IMR-90 (cell line): ENCODE results near the gene DLGAP3. TPM values are rescaled to one million over a fixed set of nuclear protein-coding genes. Genes with fewer than 3 reads are reported as not detected.

Experiments
- ATAC-seq: fragments of 200-7000 bp; cut with Tn5 transposase; 2 replicates; pipeline ENCODE4 v1.9.1; 2020; ENCODE audit warnings: low read depth, mild to moderate bottlenecking, moderate library complexity
- BruUV-seq: library from RNA; stranded (reverse); fragments of 400-500 nt; replicated peaks from 2 replicates; lab custom pipeline; 2021; lab: Mats Ljungman, UMichigan
- CTCF ChIA-PET: fragments of 300-600 bp; formaldehyde crosslinking; extraction: SDS; loops from one replicate; lab custom pipeline; 2021; ENCODE audit warnings: antibody characterized with exemption; lab: Yijun Ruan, JAX
- POLR2A ChIA-PET: fragments of 300-600 bp; sonication (Branson Sonifier 250); formaldehyde crosslinking; loops from one replicate; lab custom pipeline; 2022; ENCODE audit warnings: antibody characterized with exemption; ENCODE audit not compliant: unreplicated experiment; lab: Charles Lee
- DNase-seq: peaks from one replicate; pipeline ENCODE4 v3.0.0; 2013
- H2AFZ ChIP-seq: replicated peaks from 2 replicates; pipeline ENCODE3; 2013; ENCODE audit warnings: low read length, mild to moderate bottlenecking; ENCODE audit not compliant: poor library complexity
- H2AK5ac ChIP-seq: 2 replicates; pipeline ENCODE4 v1.6.1; 2013; ENCODE audit warnings: low read depth, low read length, inconsistent platforms
- H2AK9ac ChIP-seq: replicated peaks from 2 replicates; pipeline ENCODE3; 2013; ENCODE audit warnings: mild to moderate bottlenecking, low read depth, low read length, moderate library complexity; ENCODE audit not compliant: poor library complexity
- H2BK120ac ChIP-seq: 2 replicates; pipeline ENCODE4 v1.6.1; 2013; ENCODE audit warnings: low read depth, low read length, inconsistent platforms
- H2BK15ac ChIP-seq: 3 replicates; pipeline ENCODE4 v1.6.1; 2013; ENCODE audit warnings: low read depth, low read length, inconsistent platforms
- H2BK20ac ChIP-seq: 2 replicates; pipeline ENCODE4 v1.6.1; 2013; ENCODE audit warnings: low read depth, mild to moderate bottlenecking, inconsistent platforms, low read length, moderate library complexity
- H2BK5ac ChIP-seq: 2 replicates; pipeline ENCODE4 v1.6.1; 2013; ENCODE audit warnings: mild to moderate bottlenecking, low read depth, low read length, inconsistent platforms; ENCODE audit not compliant: poor library complexity, severe bottlenecking
- H3K14ac ChIP-seq: replicated peaks from 2 replicates; pipeline ENCODE4 v1.6.1; 2013; ENCODE audit warnings: low read depth, low read length, inconsistent platforms
- H3K18ac ChIP-seq: 2 replicates; pipeline ENCODE4 v1.6.1; 2013; ENCODE audit warnings: low read depth, low read length, control low read depth
- H3K23ac ChIP-seq: 2 replicates; pipeline ENCODE4 v1.6.1; 2013; ENCODE audit warnings: low read depth, low read length, inconsistent platforms
- H3K27ac ChIP-seq: 2 replicates; pipeline ENCODE4 v1.5.1; 2013; ENCODE audit warnings: mild to moderate bottlenecking, control low read depth, low read length; ENCODE audit not compliant: insufficient read depth
- H3K27me3 ChIP-seq: 2 replicates; pipeline ENCODE4 v1.6.1; 2013; ENCODE audit warnings: low read length; ENCODE audit not compliant: control insufficient read depth, insufficient read depth
- H3K36me3 ChIP-seq: 2 replicates; pipeline ENCODE4 v1.6.1; 2013; ENCODE audit warnings: low read length, mixed read lengths; ENCODE audit not compliant: control insufficient read depth, insufficient read depth
- H3K4ac ChIP-seq: 2 replicates; pipeline ENCODE4 v1.6.1; 2013; ENCODE audit warnings: low read depth, low read length, inconsistent platforms
- H3K4me1 ChIP-seq: 2 replicates; pipeline ENCODE4 v1.6.1; 2013; ENCODE audit warnings: low read length, mixed read lengths; ENCODE audit not compliant: control insufficient read depth, insufficient read depth
- H3K4me2 ChIP-seq: 2 replicates; pipeline ENCODE4 v1.6.1; 2013; ENCODE audit warnings: low read depth, mild to moderate bottlenecking, control low read depth, low read length, moderate library complexity
- H3K4me3 ChIP-seq: 2 replicates; pipeline ENCODE4 v1.5.1; 2013; ENCODE audit warnings: low read depth, mild to moderate bottlenecking, control low read depth, low read length, moderate library complexity; ENCODE audit not compliant: insufficient read depth
- H3K56ac ChIP-seq: 2 replicates; pipeline ENCODE4 v1.6.1; 2013; ENCODE audit warnings: low read length, inconsistent platforms; ENCODE audit not compliant: insufficient read depth; ENCODE audit errors: extremely low read depth
- H3K79me1 ChIP-seq, 2 experiments: 2 replicates each; pipeline ENCODE4 v1.6.1; 2013; ENCODE audit warnings: low read length in 2 of 2, inconsistent platforms in 1 of 2, low read depth in 1 of 2
- H3K9ac ChIP-seq: 2 replicates; pipeline ENCODE4 v1.6.1; 2013; ENCODE audit warnings: low read depth, low read length, control low read depth
- H3K9me1 ChIP-seq: 2 replicates; pipeline ENCODE4 v1.6.1; 2013; ENCODE audit warnings: low read length, inconsistent platforms; ENCODE audit not compliant: insufficient read depth
- H3K9me3 ChIP-seq: 2 replicates; pipeline ENCODE4 v1.6.1; 2013; ENCODE audit warnings: low read length; ENCODE audit not compliant: control insufficient read depth, insufficient read depth
- H4K20me1 ChIP-seq: 2 replicates; pipeline ENCODE4 v1.6.1; 2013; ENCODE audit warnings: low read length, inconsistent platforms; ENCODE audit not compliant: insufficient read depth
- H4K5ac ChIP-seq: 2 replicates; pipeline ENCODE4 v1.6.1; 2013; ENCODE audit warnings: mild to moderate bottlenecking, low read depth, low read length, control low read depth
- H4K8ac ChIP-seq, 2 experiments: 2 replicates each; pipeline ENCODE4 v1.6.1; 2013; ENCODE audit warnings: low read depth in 2 of 2, low read length in 2 of 2, control low read depth in 1 of 2, inconsistent platforms in 1 of 2
- H4K91ac ChIP-seq: 2 replicates; pipeline ENCODE4 v1.6.1; 2013; ENCODE audit warnings: low read depth, low read length, inconsistent platforms; ENCODE audit not compliant: insufficient read depth
- ELK1 ChIP-seq: fragments of 150-350 bp; IDR thresholded peaks from 2 replicates; pipeline ENCODE4 v1.6.1; 2016; ENCODE audit warnings: low read depth, mild to moderate bottlenecking, low read length, moderate library complexity, borderline replicate concordance
- FOS ChIP-seq: fragments of 150-350 bp; IDR thresholded peaks from 2 replicates; pipeline ENCODE4 v1.6.1; 2016; ENCODE audit warnings: low read depth, low read length
- MAZ ChIP-seq: IDR thresholded peaks from 2 replicates; pipeline ENCODE4 v1.6.1; 2012; ENCODE audit warnings: low read depth, mild to moderate bottlenecking, low read length, improper control_type of control experiment, moderate library complexity, borderline replicate concordance
- WGBS, 2 experiments: methylation state at CpG; one replicate each; pipeline versions ENCODE4 v1.1.5 to v1.1.7; 2013; ENCODE audit warnings: missing lambda C conversion rate in 2 of 2; ENCODE audit not compliant: insufficient read length in 1 of 2; ENCODE audit errors: extremely low coverage in 2 of 2; 5-methylcytosine and 5-hydroxymethylcytosine counted together
- dilution Hi-C: fragments of 300-500 bp; cut with HindIII; formaldehyde crosslinking; loops from one replicate; pipeline ENCODE4 v1.14.3; 2018; ENCODE audit warnings: low sequenced_read_pairs; ENCODE audit not compliant: unreplicated experiment
- in situ Hi-C: fragments of 300-500 bp; cut with MboI; formaldehyde crosslinking; loops from 3 replicates; pipeline ENCODE4 v1.14.3; 2019; ENCODE audit warnings: low sequenced_read_pairs, inconsistent platforms, mixed read lengths
- intact Hi-C: fragments of 100-400 bp; cut with micrococcal nuclease; formaldehyde crosslinking; loops from 2 replicates; pipeline ENCODE4 v1.10.0; 2022
- polyA plus RNA-seq, 3 experiments: library from polyadenylated mRNA; depleted of rRNA; stranded (reverse); fragments of >200 nt; gene quantifications; 2 replicates each; pipeline ENCODE4 v1.2.3, GENCODE V29; 2012; ENCODE audit warnings: low replicate concordance in 1 of 3
- total RNA-seq: library from RNA; depleted of rRNA; stranded (reverse); fragments of >200 nt; gene quantifications from 2 replicates; pipeline ENCODE4 v1.2.3, GENCODE V29; 2012

The DLGAP3 gene
- total and polyA plus RNA-seq, 2 of the 4 experiments (the other 2 are of a cell fraction), result 0.02 TPM; not detected in 1

- Histone ChIP-seq H2AK5ac (no peak overlapping the region), H2BK15ac (no peak overlapping the region), H3K23ac (no peak overlapping the region), H2BK120ac (no peak overlapping the region), H3K56ac (no peak overlapping the region), H2BK5ac (no peak overlapping the region), H2AK9ac (no peak overlapping the region), H2BK20ac (no peak overlapping the region), H3K4me1 (no peaks in the 10 kb centered on the region), H3K36me3 (no peaks in the 10 kb centered on the region), H3K4ac (no peak overlapping the region), H4K91ac (no peak overlapping the region), H4K5ac (no peak overlapping the region), H3K27me3 (no peaks in the 10 kb centered on the region), H3K4me3 (no peak overlapping the region), H3K79me1 (no peaks in the 10 kb centered on the region), H3K9me1 (no peaks in the 10 kb centered on the region), H3K4me2 (no peak overlapping the region), H3K9ac (no peak overlapping the region), H3K9me3 (no peaks in the 10 kb centered on the region), H3K14ac (no peak overlapping the region), H3K18ac (no peak overlapping the region), H4K8ac (no peak overlapping the region), H3K27ac (no peak overlapping the region), H2AFZ (no peak overlapping the region), H4K20me1 (no peaks in the 10 kb centered on the region)
- ATAC-seq, result no peak
- no TSS peak for BruUV-seq
- POLR2A ChIA-PET, result no interaction called here
- in situ Hi-C loops, result no loop called here
- intact Hi-C loops, result no loop called here
- no CpG with 5 or more reads among the region's 3 CpGs for WGBS, 2 experiments
- dilution Hi-C loops, result no loop called here
- DNase-seq, result no peak
- CTCF ChIA-PET, result interaction anchor here (1.0 kb wide), 1 partner anchor 36 kb away, joined by 3 read pairs; no protein-coding TSS in a partner anchor
- TF ChIP-seq FOS (no peak), MAZ (no peak), ELK1 (no peak)
Observed at GRCh38 chr1:34816778-34817177, 112.7 kb downstream of the DLGAP3 start.
